Activated CD4-positive, alpha-beta memory T cell treated with anti-CD3 and anti-CD28 coated beads for 36 hours (primary cell): ENCODE results near the gene KLHL22. TPM values are rescaled to one million over a fixed set of nuclear protein-coding genes. Genes with fewer than 3 reads are reported as not detected.

Experiments
- CTCF ChIA-PET: fragments of 350-600 bp; sonication (Branson Sonifier 250); formaldehyde crosslinking; loops from one replicate; lab custom pipeline; 2021; ENCODE audit warnings: antibody characterized with exemption, inconsistent platforms; lab: Charles Lee
- POLR2A ChIA-PET: fragments of 350-600 bp; sonication (Branson Sonifier 250); formaldehyde crosslinking; loops from one replicate; lab custom pipeline; 2021; ENCODE audit warnings: antibody characterized with exemption; lab: Charles Lee
- DNase-seq: peaks from one replicate; pipeline ENCODE4 v3.0.0-alpha.2; 2020
- H3K27ac Mint-ChIP-seq: one replicate; pipeline ENCODE4 v1.8.0; 2021; ENCODE audit warnings: mixed read lengths
- H3K27me3 Mint-ChIP-seq: one replicate; pipeline ENCODE4 v1.8.0; 2021; ENCODE audit warnings: mixed read lengths
- H3K36me3 Mint-ChIP-seq: one replicate; pipeline ENCODE4 v1.8.0; 2021; ENCODE audit warnings: mixed read lengths
- H3K4me1 Mint-ChIP-seq: one replicate; pipeline ENCODE4 v1.8.0; 2021; ENCODE audit warnings: low read depth, mixed read lengths
- H3K4me3 Mint-ChIP-seq: one replicate; pipeline ENCODE4 v1.8.0; 2021; ENCODE audit warnings: mild to moderate bottlenecking, mixed read lengths
- H3K9me3 Mint-ChIP-seq: one replicate; pipeline ENCODE4 v1.8.0; 2021; ENCODE audit warnings: mixed read lengths
- intact Hi-C: fragments of 100-400 bp; cut with micrococcal nuclease; formaldehyde crosslinking; loops from one replicate; pipeline ENCODE4 v1.15.1; 2023
- total RNA-seq, 2 experiments: library from RNA; stranded (reverse); gene quantifications; one replicate each; pipeline ENCODE4 v1.2.3, GENCODE V29; 2021

The KLHL22 gene
- total RNA-seq, 2 experiments from 2014 or later = 23.3 to 25.5 TPM

GRCh38 chr22:20464912-20465758, 30.5 kb downstream of the KLHL22 start:
- H3K36me3 Mint-ChIP-seq = peaks cover 15% of the 10 kb centered on the region
- no peak for DNase-seq

DNA sequence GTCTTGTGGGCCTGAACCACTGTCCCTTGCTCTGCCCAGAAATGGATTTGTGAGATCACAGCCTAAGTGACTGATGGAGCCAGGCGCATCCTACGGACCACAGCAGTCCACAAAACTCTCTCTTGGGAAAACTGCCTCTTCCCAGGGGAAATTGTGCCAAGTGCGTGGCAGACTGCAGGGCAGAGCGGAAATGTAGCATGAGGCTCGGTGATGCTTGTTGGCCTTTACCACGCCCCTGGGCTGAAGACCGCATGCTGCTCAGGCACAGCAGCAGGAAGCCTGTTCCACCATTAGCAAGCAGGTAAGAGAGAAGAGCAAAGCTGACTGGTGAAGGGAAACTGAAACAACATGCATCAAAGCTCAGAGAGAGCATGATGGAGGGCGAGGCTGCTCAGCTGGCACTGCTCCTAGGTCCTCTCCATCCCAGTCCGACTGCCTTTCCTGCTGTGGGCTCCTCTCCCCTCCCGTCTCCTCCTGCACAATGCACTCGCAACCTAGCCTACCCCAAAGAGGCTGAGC, 31.4 kb downstream of the KLHL22 start:
- POLR2A ChIA-PET = interaction anchor here (1.1 to 1.7 kb wide), 3 partner anchors 8 to 26 kb away, joined by 3 to 5 read pairs (median 4); no protein-coding TSS in a partner anchor
- peak overlapping the region; percentile 35 for H3K4me3 Mint-ChIP-seq
- H3K27me3 Mint-ChIP-seq = no peaks in the 10 kb centered on the region
- peaks cover 12% of the 10 kb centered on the region for H3K36me3 Mint-ChIP-seq
- intact Hi-C loops = loop anchor here (2.0 kb wide), 1 partner anchor 31 kb away; the partner anchor contains the start of gene KLHL22
- peaks cover 58% of the 10 kb centered on the region for H3K4me1 Mint-ChIP-seq
- peak; percentile 80 for DNase-seq
- H3K9me3 Mint-ChIP-seq = no peaks in the 10 kb centered on the region
- CTCF ChIA-PET = interaction anchor here (1.5 to 3.9 kb wide), 3 partner anchors 9 to 46 kb away, joined by 4 to 24 read pairs (median 12); no protein-coding TSS in a partner anchor
- H3K27ac Mint-ChIP-seq = peak overlapping the region; percentile 94

More at GRCh38 chr22:20464912-20465758, 30.5 kb downstream of the KLHL22 start:
- ChIA-PET POLR2A (interaction anchor here (1.1 to 1.7 kb wide), 3 partner anchors 8 to 26 kb away, joined by 3 to 5 read pairs (median 4); no protein-coding TSS in a partner anchor), CTCF (interaction anchor here (3.0 to 3.9 kb wide), 2 partner anchors 10 to 47 kb away, joined by 12 to 24 read pairs; no protein-coding TSS in a partner anchor)
- intact Hi-C loops = loop anchor here (2.0 kb wide), 1 partner anchor 30 kb away; the partner anchor contains the start of gene KLHL22
- H3K9me3 Mint-ChIP-seq = no peaks in the 10 kb centered on the region
- H3K27me3 Mint-ChIP-seq = no peaks in the 10 kb centered on the region
- peaks cover 61% of the 10 kb centered on the region for H3K4me1 Mint-ChIP-seq
- peak overlapping the region; percentile 7 for H3K4me3 Mint-ChIP-seq
- H3K27ac Mint-ChIP-seq = peak overlapping the region; percentile 85

GRCh38 chr22:20463324-20464095, 32.1 kb downstream of the KLHL22 start:
- intact Hi-C loops = loop anchor here (2.0 kb wide), 1 partner anchor 31 kb away; the partner anchor contains the start of gene KLHL22
- H3K27me3 Mint-ChIP-seq = no peaks in the 10 kb centered on the region
- H3K4me3 Mint-ChIP-seq = peak overlapping the region; percentile 35
- no peaks in the 10 kb centered on the region for H3K9me3 Mint-ChIP-seq
- CTCF ChIA-PET = interaction anchor here (0.7 to 3.9 kb wide), 7 partner anchors 8 to 307 kb away, joined by 3 to 24 read pairs (median 3); no protein-coding TSS in a partner anchor
- peak overlapping the region; percentile 94 for H3K27ac Mint-ChIP-seq
- DNase-seq = peak; percentile 35
- H3K36me3 Mint-ChIP-seq = peaks cover 9% of the 10 kb centered on the region
- POLR2A ChIA-PET = interaction anchor here (0.7 to 1.7 kb wide), 4 partner anchors 7 to 28 kb away, joined by 3 to 5 read pairs (median 4); no protein-coding TSS in a partner anchor
- H3K4me1 Mint-ChIP-seq = peaks cover 54% of the 10 kb centered on the region

DNA sequence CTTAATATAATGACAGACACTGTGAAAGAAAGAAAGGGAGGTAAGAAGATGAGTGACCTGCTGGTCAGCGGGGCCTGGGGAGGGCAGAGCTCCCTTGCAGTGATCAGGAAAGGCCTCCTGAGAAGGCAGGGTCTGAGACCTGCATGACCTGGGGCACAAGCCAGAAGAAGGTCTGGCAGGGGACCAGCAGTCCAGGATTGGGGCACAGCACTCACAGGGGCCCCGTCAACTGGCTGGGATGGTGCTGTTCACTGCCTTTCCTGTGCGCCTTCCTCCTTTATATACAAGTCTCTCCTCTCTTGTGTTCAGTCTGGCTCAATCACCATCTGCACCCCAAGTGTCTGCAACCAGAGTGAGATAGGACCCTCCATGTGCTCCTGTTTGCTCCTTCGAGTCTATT, 35.7 kb downstream of the KLHL22 start:
- Mint-ChIP-seq H3K9me3 (no peaks in the 10 kb centered on the region), H3K36me3 (peaks cover 14% of the 10 kb centered on the region), H3K4me1 (peaks cover 45% of the 10 kb centered on the region), H3K4me3 (no peak overlapping the region), H3K27me3 (no peaks in the 10 kb centered on the region), H3K27ac (no peak overlapping the region)
- no peak for DNase-seq
- ChIA-PET POLR2A (no interaction called here), CTCF (no interaction called here)
- intact Hi-C loops = no loop called here

DNA sequence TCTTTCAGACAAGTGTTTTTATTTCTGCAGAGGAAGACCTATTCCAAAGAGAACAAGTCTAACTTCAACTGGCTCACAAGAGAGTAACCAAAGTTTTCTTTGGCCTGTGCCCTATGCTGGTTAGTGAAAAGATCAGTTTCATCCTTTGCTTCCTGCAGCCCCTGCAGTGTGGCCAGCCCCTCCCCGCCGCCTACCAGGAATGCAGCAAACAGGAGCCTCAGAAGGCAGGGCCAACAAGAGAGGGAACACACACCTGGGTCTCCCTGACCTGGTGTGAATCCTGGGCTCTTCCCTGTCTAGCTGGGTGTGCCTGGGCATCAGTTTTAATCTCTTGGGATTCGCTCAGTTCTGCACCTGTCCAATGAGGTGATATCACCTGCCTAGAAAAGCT, 36.4 kb downstream of the KLHL22 start:
- ChIA-PET POLR2A (no interaction called here), CTCF (no interaction called here)
- DNase-seq = no peak
- Mint-ChIP-seq H3K4me3 (no peak overlapping the region), H3K27ac (no peak overlapping the region), H3K36me3 (peaks cover 10% of the 10 kb centered on the region), H3K4me1 (peaks cover 38% of the 10 kb centered on the region), H3K9me3 (no peaks in the 10 kb centered on the region), H3K27me3 (no peaks in the 10 kb centered on the region)
- intact Hi-C loops = no loop called here

GRCh38 chr22:20458530-20459151, 37.0 kb downstream of the KLHL22 start:
- Mint-ChIP-seq H3K36me3 (peaks cover 8% of the 10 kb centered on the region), H3K4me3 (no peak overlapping the region), H3K27me3 (no peaks in the 10 kb centered on the region), H3K4me1 (peaks cover 33% of the 10 kb centered on the region), H3K27ac (no peak overlapping the region), H3K9me3 (no peaks in the 10 kb centered on the region)
- intact Hi-C loops = no loop called here
- ChIA-PET POLR2A (interaction anchor here (0.9 kb wide), 1 partner anchor 35 kb away, joined by 3 read pairs; no protein-coding TSS in a partner anchor), CTCF (no interaction called here)
- DNase-seq = no peak

DNA sequence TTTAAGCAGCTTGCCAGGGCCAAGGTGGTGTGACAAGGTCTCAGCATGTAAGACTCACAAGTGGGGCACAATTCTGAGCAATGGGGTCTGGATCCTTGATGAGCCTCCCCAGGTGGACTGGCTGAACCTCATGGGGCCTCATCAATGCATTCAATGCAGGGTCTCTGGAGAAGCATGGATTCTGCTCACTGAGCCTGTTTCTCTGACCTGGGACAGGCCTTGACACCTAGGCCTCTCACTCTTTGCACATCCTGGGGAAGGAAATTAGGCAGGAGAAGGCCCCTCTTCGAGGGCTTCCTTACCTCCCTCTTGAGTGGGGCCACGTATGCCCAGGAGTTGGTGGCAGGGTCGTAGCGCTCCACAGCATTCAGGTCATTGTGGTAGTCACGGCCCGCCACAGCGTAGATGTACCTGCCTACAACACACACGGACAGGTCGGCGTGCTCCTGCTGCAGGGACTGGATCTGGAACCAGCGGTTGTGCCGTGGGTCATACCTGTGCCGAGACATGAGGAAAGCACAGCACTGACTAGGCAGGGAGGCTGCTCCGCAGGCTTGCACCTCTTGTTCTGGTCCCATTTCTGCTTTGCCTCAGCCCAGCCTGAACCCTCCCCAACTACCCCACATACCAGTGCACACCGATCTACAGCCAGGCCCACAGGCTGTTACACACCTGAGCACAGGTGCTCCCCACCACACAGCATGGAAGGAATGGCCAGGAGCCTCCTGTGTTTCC, 37.9 kb downstream of the KLHL22 start:
- Mint-ChIP-seq H3K9me3 (no peaks in the 10 kb centered on the region), H3K36me3 (peaks cover 10% of the 10 kb centered on the region), H3K4me1 (peaks cover 23% of the 10 kb centered on the region), H3K4me3 (no peak overlapping the region), H3K27me3 (no peaks in the 10 kb centered on the region), H3K27ac (no peak overlapping the region)
- intact Hi-C loops = no loop called here
- ChIA-PET POLR2A (no interaction called here), CTCF (interaction anchor here (1.2 to 4.9 kb wide), 4 partner anchors 10 to 42 kb away, joined by 3 to 92 read pairs (median 11); no protein-coding TSS in a partner anchor)
- no peak for DNase-seq

GRCh38 chr22:20456722-20457076, 38.9 kb downstream of the KLHL22 start:
- intact Hi-C loops = loop anchor here (1.0 kb wide), 1 partner anchor 38 kb away; no protein-coding TSS in a partner anchor
- H3K36me3 Mint-ChIP-seq = peaks cover 12% of the 10 kb centered on the region
- POLR2A ChIA-PET = interaction anchor here (0.7 to 1.1 kb wide), 2 partner anchors 8 to 38 kb away, joined by 3 read pairs; no protein-coding TSS in a partner anchor
- H3K27ac Mint-ChIP-seq = peak overlapping the region; percentile 38
- no peak overlapping the region for H3K4me3 Mint-ChIP-seq
- H3K27me3 Mint-ChIP-seq = no peaks in the 10 kb centered on the region
- CTCF ChIA-PET = interaction anchor here (0.6 to 4.9 kb wide), 27 partner anchors 8 to 300 kb away, joined by 3 to 92 read pairs (median 4); partner anchors contain the start of genes DGCR6L, KLHL22 and MED15
- H3K4me1 Mint-ChIP-seq = peaks cover 18% of the 10 kb centered on the region
- no peaks in the 10 kb centered on the region for H3K9me3 Mint-ChIP-seq
- no peak for DNase-seq

DNA sequence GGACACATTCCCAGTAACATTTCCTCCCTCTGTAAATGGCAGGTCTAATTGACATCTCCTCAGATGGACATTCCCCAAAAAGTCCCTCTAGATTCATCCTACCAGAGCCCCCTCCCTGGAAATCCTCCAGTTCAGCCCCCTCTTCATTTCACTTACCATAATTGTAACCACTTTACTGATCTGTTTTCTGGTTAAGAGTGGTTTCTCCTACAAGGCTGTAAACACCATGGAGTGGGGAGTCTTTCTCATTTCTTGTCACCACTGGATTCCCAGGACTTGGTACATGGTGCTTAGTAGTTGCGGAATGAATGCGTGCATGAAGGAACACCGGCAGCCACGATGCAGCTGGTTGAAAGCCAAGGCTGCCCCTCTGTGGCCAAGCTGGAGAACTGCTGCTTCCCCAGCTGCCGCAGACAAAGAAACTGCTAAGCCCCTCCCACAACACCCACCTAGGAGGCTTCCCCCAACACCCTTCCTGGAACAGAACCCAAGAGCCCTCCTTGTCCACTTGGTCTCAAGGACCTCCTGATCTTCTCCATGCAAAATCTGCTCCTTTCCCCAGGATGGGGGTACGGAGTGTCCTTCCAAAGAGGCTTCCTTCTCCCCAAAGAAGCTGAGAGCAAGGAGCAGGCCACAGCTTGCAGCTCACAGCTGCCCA, 39.4 kb downstream of the KLHL22 start:
- peak; percentile 85 for DNase-seq
- Mint-ChIP-seq H3K4me1 (peaks cover 18% of the 10 kb centered on the region), H3K27me3 (no peaks in the 10 kb centered on the region), H3K9me3 (no peaks in the 10 kb centered on the region), H3K36me3 (peaks cover 11% of the 10 kb centered on the region), H3K27ac (peak overlapping the region; percentile 38), H3K4me3 (no peak overlapping the region)
- ChIA-PET CTCF (interaction anchor here (0.6 to 4.9 kb wide), 27 partner anchors 8 to 299 kb away, joined by 3 to 92 read pairs (median 4); partner anchors contain the start of genes DGCR6L, KLHL22 and MED15), POLR2A (interaction anchor here (0.7 to 1.1 kb wide), 2 partner anchors 8 to 38 kb away, joined by 3 read pairs; no protein-coding TSS in a partner anchor)
- intact Hi-C loops = loop anchor here (1.0 kb wide), 1 partner anchor 38 kb away; no protein-coding TSS in a partner anchor

DNA sequence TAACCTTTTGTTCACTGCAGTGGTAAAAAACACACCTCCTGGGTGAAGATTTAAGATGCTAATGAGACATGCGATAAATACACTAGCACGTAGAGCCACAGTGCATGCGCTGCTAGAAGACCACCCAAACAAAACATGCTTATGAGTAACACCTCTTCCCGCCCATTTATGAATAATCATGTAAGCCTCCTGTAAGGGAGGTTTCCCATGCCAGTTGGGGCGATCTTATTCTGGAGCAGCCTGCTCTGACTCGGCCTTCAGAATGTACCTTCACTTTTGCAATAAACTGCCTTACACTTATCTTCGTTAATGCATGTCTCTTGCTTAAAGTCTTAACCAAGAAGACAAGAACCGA, 39.9 kb downstream of the KLHL22 start:
- Mint-ChIP-seq H3K27me3 (no peaks in the 10 kb centered on the region), H3K27ac (no peak overlapping the region), H3K9me3 (no peaks in the 10 kb centered on the region), H3K4me3 (no peak overlapping the region), H3K36me3 (peaks cover 11% of the 10 kb centered on the region), H3K4me1 (peaks cover 18% of the 10 kb centered on the region)
- CTCF ChIA-PET = interaction anchor here (1.0 to 4.9 kb wide), 15 partner anchors 9 to 299 kb away, joined by 3 to 92 read pairs (median 9); no protein-coding TSS in a partner anchor
- POLR2A ChIA-PET = interaction anchor here (1.1 kb wide), 1 partner anchor 37 kb away, joined by 3 read pairs; no protein-coding TSS in a partner anchor
- DNase-seq = no peak
- intact Hi-C loops = loop anchor here (1.0 to 2.0 kb wide), 2 partner anchors 19 to 37 kb away; partner anchors contain the start of gene SCARF2
